OCI-LY7 (cell line): ENCODE results near the gene PRKD2.

Source experiments
- CTCF ChIP-seq: fragments of 200-600 bp; sonication (generic); conservative IDR thresholded peaks from 2 replicates; pipeline ENCODE4 v1.5.1; 2014; ENCODE audit warnings: mild to moderate bottlenecking, antibody characterized with exemption, low read length, moderate library complexity, mixed read lengths
- EZH2phosphoT487 ChIP-seq: fragments of 200-600 bp; sonication (generic); IDR thresholded peaks from 2 replicates; pipeline ENCODE4 v1.6.1; 2018; ENCODE audit warnings: low read depth, borderline replicate concordance, mild to moderate bottlenecking, mixed run types, antibody characterized with exemption, low read length, moderate library complexity, mixed read lengths

- TF ChIP-seq CTCF (no peak), EZH2phosphoT487 (no peak)
Observed at GRCh38 chr19:46731007-46731501, 14.1 kb upstream of the PRKD2 start.
